Thyroid gland (tissue), 4 donors: ENCODE results near the gene MEN1. TPM values are rescaled to one million over a fixed set of nuclear protein-coding genes. Genes with fewer than 3 reads are reported as not detected.

Experiments
- DNase-seq, 2 donors: peaks; one replicate each; pipeline ENCODE4 v3.0.0-alpha.2; 2019
- H3K27ac ChIP-seq, 3 donors: fragments of 200-600 bp; sonication (generic); 1 replicate in 2 of 3; 2 replicates in 1 of 3; pipeline ENCODE4 v1.5.1; 2016 to 2019; ENCODE audit warnings: mild to moderate bottlenecking in 1 of 3, moderate library complexity in 1 of 3
- H3K27me3 ChIP-seq: fragments of 200-600 bp; sonication (generic); one replicate; pipeline ENCODE4 v1.5.1; 2019
- H3K36me3 ChIP-seq, 2 donors: fragments of 200-600 bp; sonication (generic); one replicate each; pipeline ENCODE4 v1.5.1; 2016 to 2019
- H3K4me1 ChIP-seq, 2 donors: fragments of 200-600 bp; sonication (generic); one replicate each; pipeline ENCODE4 v1.5.1; 2017 to 2019
- H3K4me3 ChIP-seq, 3 donors: fragments of 200-600 bp; sonication (generic); replicated peaks in 1 of 3; 1 replicate in 2 of 3; 2 replicates in 1 of 3; pipeline ENCODE4 v1.5.1; 2016; ENCODE audit warnings: mild to moderate bottlenecking in 1 of 3
- H3K9me3 ChIP-seq: fragments of 200-600 bp; sonication (generic); one replicate; pipeline ENCODE4 v1.5.1; 2017
- CTCF ChIP-seq, 6 experiments: fragments of 200-600 bp in 3 of 6; fragments of 450-650 bp in 3 of 6; sonication (generic) in 3 of 6; IDR thresholded peaks; one replicate each; pipeline ENCODE4 v1.5.1; 2016 to 2019; ENCODE audit warnings: antibody characterized with exemption in 6 of 6, mild to moderate bottlenecking in 2 of 6, inconsistent platforms in 1 of 6, moderate library complexity in 1 of 6
- POLR2A ChIP-seq, 2 donors: fragments of 450-650 bp; IDR thresholded peaks; one replicate each; pipeline ENCODE4 v1.6.1; 2017; ENCODE audit warnings: antibody characterized with exemption in 2 of 2, mild to moderate bottlenecking in 2 of 2, moderate library complexity in 1 of 2
- WGBS, 2 donors: methylation state at CpG; one replicate each; pipeline ENCODE4 v1.1.5; 2017; 5-methylcytosine and 5-hydroxymethylcytosine counted together
- intact Hi-C: fragments of 100-400 bp; cut with DNase I; formaldehyde crosslinking; loops from one replicate; pipeline ENCODE4 v1.15.1; 2023
- total RNA-seq, 4 donors: library from RNA; depleted of rRNA; stranded (reverse); fragments of >200 nt; gene quantifications; one replicate each; pipeline ENCODE4 v1.2.3, GENCODE V29; 2016

The MEN1 gene
- total RNA-seq, 4 donors from 2014 or later, result 23.5 to 31.5 (median 25.1) TPM

GRCh38 chr11:64842366-64842759 is 32.0 kb upstream of the MEN1 start:
- Histone ChIP-seq H3K4me3 (no peak overlapping the region), H3K36me3 (peaks cover 7 to 11% of the 10 kb centered on the region in 2 donors), H3K4me1 (peaks cover 16 to 21% of the 10 kb centered on the region in 2 donors), H3K9me3 (no peaks in the 10 kb centered on the region), H3K27ac (peak overlapping the region in 1 of 3 donors; percentile 27), H3K27me3 (no peaks in the 10 kb centered on the region)
- WGBS, 2 donors, result 45 to 57% methylated on average over 5 to 6 of the region's 6 CpGs
- peak; percentile 23 to 32 for DNase-seq
- TF ChIP-seq POLR2A (IDR thresholded peaks at IDR 0.05) (no peak), CTCF (IDR thresholded peaks at IDR 0.05) (no peak)
- intact Hi-C loops, result loop anchor here (10.0 kb wide), 1 partner anchor 182 kb away; the partner anchor contains the start of gene SNX15

GRCh38 chr11:64841592-64842365 is 31.4 kb upstream of the MEN1 start:
- H3K4me1 ChIP-seq, result peaks cover 16 to 21% of the 10 kb centered on the region in 2 donors
- peaks cover 7 to 11% of the 10 kb centered on the region in 2 donors for H3K36me3 ChIP-seq
- H3K27ac ChIP-seq, result peak overlapping the region in 1 of 3 donors; percentile 27
- intact Hi-C loops, result loop anchor here (10.0 kb wide), 1 partner anchor 183 kb away; the partner anchor contains the start of gene SNX15
- TF ChIP-seq POLR2A (IDR thresholded peaks at IDR 0.05), result no peak
- TF ChIP-seq CTCF (IDR thresholded peaks at IDR 0.05), result no peak
- WGBS, 2 donors, result 87 to 94% methylated on average over 7 to 9 of the region's 15 CpGs
- DNase-seq, result peak in 1 of 2 donors; percentile 7
- H3K9me3 ChIP-seq, result no peaks in the 10 kb centered on the region
- no peaks in the 10 kb centered on the region for H3K27me3 ChIP-seq
- H3K4me3 ChIP-seq, result no peak overlapping the region

- no peak for TF ChIP-seq CTCF (IDR thresholded peaks at IDR 0.05)
- 93 to 94% methylated on average over 15 to 24 of the region's 24 CpGs for WGBS, 2 donors
- intact Hi-C loops, result loop anchor here (10.0 kb wide), 1 partner anchor 185 kb away; the partner anchor contains the start of gene SNX15
Measured at GRCh38 chr11:64839887-64840782, 29.8 kb upstream of the MEN1 start.

GRCh38 chr11:64839335-64839734 is 29.0 kb upstream of the MEN1 start:
- intact Hi-C loops, result no loop called here
- TF ChIP-seq CTCF (IDR thresholded peaks at IDR 0.05) (no peak), POLR2A (IDR thresholded peaks at IDR 0.05) (no peak)
- 92 to 94% methylated on average over 6 to 9 of the region's 13 CpGs for WGBS, 2 donors

More at GRCh38 chr11:64839887-64840782, 29.8 kb upstream of the MEN1 start:
- H3K27me3 ChIP-seq, result no peaks in the 10 kb centered on the region
- no peaks in the 10 kb centered on the region for H3K9me3 ChIP-seq
- no peak overlapping the region for H3K27ac ChIP-seq
- H3K4me1 ChIP-seq, result peaks cover 16 to 20% of the 10 kb centered on the region in 2 donors
- peaks cover 11 to 12% of the 10 kb centered on the region in 2 donors for H3K36me3 ChIP-seq
- no peak for DNase-seq
- no peak overlapping the region for H3K4me3 ChIP-seq

More at GRCh38 chr11:64839335-64839734, 29.0 kb upstream of the MEN1 start:
- Histone ChIP-seq H3K27ac (no peak overlapping the region), H3K4me1 (peaks cover 16 to 18% of the 10 kb centered on the region in 2 donors), H3K27me3 (no peaks in the 10 kb centered on the region), H3K9me3 (no peaks in the 10 kb centered on the region), H3K36me3 (peaks cover 11 to 12% of the 10 kb centered on the region in 2 donors), H3K4me3 (no peak overlapping the region)
- no peak for DNase-seq
